ENCODE measurements around the gene DHRS9.

DHRS9 gene

DNA sequence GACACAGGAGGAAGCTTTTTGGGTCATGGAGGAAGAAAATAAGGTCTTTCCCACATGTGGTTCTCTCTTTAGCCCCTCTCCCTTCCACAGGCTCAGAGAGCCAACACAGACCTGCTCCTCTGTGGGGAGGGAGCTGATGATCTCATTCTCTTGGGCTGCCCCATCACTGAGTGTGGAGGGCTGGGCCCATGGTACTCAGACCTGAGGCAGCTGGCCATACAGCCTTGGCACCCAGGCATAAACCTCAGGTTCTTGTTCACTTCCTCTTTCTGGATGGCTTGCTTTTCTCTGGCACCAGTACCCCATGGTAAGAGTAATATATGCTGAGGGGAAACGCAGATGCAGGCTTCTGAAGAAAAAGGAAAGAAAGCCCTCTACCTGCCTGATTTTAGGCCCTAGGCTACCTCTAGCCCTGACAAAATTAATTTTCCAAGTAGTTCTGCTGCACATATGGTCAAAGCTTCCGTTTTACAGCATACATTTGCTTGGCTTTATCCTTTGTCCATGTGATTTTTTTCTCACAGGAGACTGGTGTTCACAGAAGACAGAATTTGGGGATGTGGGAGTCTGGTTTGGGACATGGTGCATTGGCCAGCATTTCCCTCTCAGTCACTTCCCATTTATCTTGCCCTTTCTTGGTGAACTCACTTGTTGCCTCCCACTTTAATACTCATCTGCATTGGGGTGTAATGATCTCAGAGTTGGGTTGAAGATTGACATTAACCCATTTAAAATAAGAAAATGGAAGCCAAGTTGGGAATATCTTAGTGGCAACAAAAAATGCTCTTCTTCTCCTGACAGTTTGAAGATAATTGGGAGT is 11.1 kb downstream of the DHRS9 start:
- Histone ChIP-seq H3K9me3 (ENCODE audit: severe bottlenecking) (no peaks in the 10 kb centered on the region), H3K4me1 (ENCODE audit: insufficient read depth, poor library complexity, severe bottlenecking) (no peaks in the 10 kb centered on the region), H3K27me3 (ENCODE audit: insufficient read depth, poor library complexity, severe bottlenecking) (no peaks in the 10 kb centered on the region), H3K36me3 (ENCODE audit: low read depth) (no peaks in the 10 kb centered on the region), H3K27ac (ENCODE audit: poor library complexity, severe bottlenecking) (no peak overlapping the region), H3K4me3 (ENCODE audit: severe bottlenecking) (no peak overlapping the region)
- ATAC-seq (ENCODE audit: low read depth) (0 out of 3 replicates have a peak, but pooled peaks have one; percentile 38), DNase-seq (ENCODE audit: low spot score) (no peak)
- TF ChIP-seq, protein P1, sequence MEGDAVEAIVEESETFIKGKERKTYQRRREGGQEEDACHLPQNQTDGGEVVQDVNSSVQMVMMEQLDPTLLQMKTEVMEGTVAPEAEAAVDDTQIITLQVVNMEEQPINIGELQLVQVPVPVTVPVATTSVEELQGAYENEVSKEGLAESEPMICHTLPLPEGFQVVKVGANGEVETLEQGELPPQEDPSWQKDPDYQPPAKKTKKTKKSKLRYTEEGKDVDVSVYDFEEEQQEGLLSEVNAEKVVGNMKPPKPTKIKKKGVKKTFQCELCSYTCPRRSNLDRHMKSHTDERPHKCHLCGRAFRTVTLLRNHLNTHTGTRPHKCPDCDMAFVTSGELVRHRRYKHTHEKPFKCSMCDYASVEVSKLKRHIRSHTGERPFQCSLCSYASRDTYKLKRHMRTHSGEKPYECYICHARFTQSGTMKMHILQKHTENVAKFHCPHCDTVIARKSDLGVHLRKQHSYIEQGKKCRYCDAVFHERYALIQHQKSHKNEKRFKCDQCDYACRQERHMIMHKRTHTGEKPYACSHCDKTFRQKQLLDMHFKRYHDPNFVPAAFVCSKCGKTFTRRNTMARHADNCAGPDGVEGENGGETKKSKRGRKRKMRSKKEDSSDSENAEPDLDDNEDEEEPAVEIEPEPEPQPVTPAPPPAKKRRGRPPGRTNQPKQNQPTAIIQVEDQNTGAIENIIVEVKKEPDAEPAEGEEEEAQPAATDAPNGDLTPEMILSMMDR (IDR thresholded peaks at IDR 0.05; ENCODE audit: poor library complexity, severe bottlenecking) = no peak

DNA sequence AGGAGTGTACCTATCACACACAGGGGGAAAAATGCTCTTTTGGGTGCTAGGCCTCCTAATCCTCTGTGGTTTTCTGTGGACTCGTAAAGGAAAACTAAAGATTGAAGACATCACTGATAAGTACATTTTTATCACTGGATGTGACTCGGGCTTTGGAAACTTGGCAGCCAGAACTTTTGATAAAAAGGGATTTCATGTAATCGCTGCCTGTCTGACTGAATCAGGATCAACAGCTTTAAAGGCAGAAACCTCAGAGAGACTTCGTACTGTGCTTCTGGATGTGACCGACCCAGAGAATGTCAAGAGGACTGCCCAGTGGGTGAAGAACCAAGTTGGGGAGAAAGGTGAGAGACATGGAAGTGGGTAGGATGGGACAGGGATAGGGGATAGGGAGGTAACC is 12.2 kb downstream of the DHRS9 start:
- DNase-seq (ENCODE audit: low spot score) (no peak), ATAC-seq (ENCODE audit: low read depth) (no peak)
- H3K9me3 ChIP-seq (ENCODE audit: severe bottlenecking) = no peaks in the 10 kb centered on the region
- H3K27ac ChIP-seq (ENCODE audit: poor library complexity, severe bottlenecking) = no peak overlapping the region
- TF ChIP-seq, protein P1 (IDR thresholded peaks at IDR 0.05; ENCODE audit: poor library complexity, severe bottlenecking) = no peak
- H3K27me3 ChIP-seq (ENCODE audit: insufficient read depth, poor library complexity, severe bottlenecking) = no peaks in the 10 kb centered on the region
- no peak overlapping the region for H3K4me3 ChIP-seq (ENCODE audit: severe bottlenecking)
- no peaks in the 10 kb centered on the region for H3K4me1 ChIP-seq (ENCODE audit: insufficient read depth, poor library complexity, severe bottlenecking)
- no peaks in the 10 kb centered on the region for H3K36me3 ChIP-seq (ENCODE audit: low read depth)

DNA sequence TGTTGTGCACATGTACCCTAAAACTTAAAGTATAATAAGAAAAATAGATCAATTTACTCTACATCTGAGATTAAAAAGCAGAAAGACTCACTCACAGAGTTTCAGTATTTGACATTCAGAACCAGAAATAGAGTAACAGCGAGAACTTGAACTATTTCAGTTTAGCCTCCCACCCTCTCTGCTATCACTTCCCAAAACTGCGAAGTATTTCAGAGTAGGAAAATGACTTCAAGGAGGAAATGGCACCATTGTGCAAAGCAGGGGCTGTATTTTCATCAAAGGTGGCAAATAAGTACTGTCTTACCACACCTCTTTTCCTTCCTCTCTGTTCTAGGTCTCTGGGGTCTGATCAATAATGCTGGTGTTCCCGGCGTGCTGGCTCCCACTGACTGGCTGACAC is 13.6 kb downstream of the DHRS9 start:
- TF ChIP-seq, protein P1 (IDR thresholded peaks at IDR 0.05; ENCODE audit: poor library complexity, severe bottlenecking) = no peak
- no peak for ATAC-seq (ENCODE audit: low read depth)
- Histone ChIP-seq H3K4me1 (ENCODE audit: insufficient read depth, poor library complexity, severe bottlenecking) (no peaks in the 10 kb centered on the region), H3K27ac (ENCODE audit: poor library complexity, severe bottlenecking) (no peak overlapping the region), H3K9me3 (ENCODE audit: severe bottlenecking) (no peaks in the 10 kb centered on the region), H3K36me3 (ENCODE audit: low read depth) (no peaks in the 10 kb centered on the region), H3K27me3 (ENCODE audit: insufficient read depth, poor library complexity, severe bottlenecking) (no peaks in the 10 kb centered on the region), H3K4me3 (ENCODE audit: severe bottlenecking) (no peak overlapping the region)
- no peak for DNase-seq (ENCODE audit: low spot score)

DNA sequence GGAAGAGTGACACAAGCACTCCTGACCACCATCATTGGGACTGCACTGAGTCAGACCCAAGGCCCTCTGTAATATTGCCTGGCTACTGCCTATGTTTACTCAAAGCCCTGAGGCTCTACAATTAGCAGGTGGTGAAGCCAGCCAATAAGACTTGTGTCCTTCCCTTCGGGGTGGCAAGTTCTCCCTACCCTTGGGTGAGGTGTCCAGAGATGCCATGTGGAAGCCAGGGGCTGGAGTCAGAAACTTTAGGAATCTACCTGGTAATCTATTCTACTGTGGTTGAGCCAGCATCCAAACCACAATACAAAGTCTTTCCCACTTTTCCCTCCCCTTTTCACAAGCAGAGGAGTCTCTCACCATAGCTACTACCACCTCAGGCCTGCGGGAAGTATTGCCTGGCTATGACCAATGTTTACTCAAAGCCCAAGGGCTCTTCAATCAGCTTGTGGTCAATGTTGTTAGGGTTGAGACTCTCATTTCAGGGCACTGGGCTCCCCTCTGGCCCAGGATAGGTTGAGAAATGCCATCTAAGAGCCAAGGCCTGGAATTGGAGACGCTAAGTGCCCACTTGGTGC is 17.6 kb downstream of the DHRS9 start:
- no peak overlapping the region for H3K4me3 ChIP-seq (ENCODE audit: severe bottlenecking)
- DNase-seq (ENCODE audit: low spot score) = no peak
- H3K27me3 ChIP-seq (ENCODE audit: insufficient read depth, poor library complexity, severe bottlenecking) = no peaks in the 10 kb centered on the region
- H3K27ac ChIP-seq (ENCODE audit: poor library complexity, severe bottlenecking) = no peak overlapping the region
- ATAC-seq (ENCODE audit: low read depth) = no peak; the same call in 2 of the 3 replicates
- no peaks in the 10 kb centered on the region for H3K36me3 ChIP-seq (ENCODE audit: low read depth)
- TF ChIP-seq, protein P1 (IDR thresholded peaks at IDR 0.05; ENCODE audit: poor library complexity, severe bottlenecking) = no peak
- H3K9me3 ChIP-seq (ENCODE audit: severe bottlenecking) = no peaks in the 10 kb centered on the region
- peaks cover 8% of the 10 kb centered on the region for H3K4me1 ChIP-seq (ENCODE audit: insufficient read depth, poor library complexity, severe bottlenecking)
